Neural cell (in vitro differentiated cells): Measurements from ENCODE around the gene ASCL5. TPM values are rescaled to one million over a fixed set of nuclear protein-coding genes. Genes with fewer than 3 reads are reported as not detected.

Experiments used
- H2AFZ ChIP-seq: fragments of 200-600, 300-800 bp; sonication (generic), shearing (Covaris generic); 2 replicates; pipeline ENCODE4 v1.6.0; 2014; ENCODE audit warnings: low read depth, mild to moderate bottlenecking, antibody characterized with exemption, low read length, moderate library complexity
- H3F3A ChIP-seq: fragments of 200-600 bp; shearing (Covaris generic); 2 replicates; pipeline ENCODE4 v1.6.1; 2016; ENCODE audit warnings: mild to moderate bottlenecking, moderate library complexity, mixed read lengths, antibody characterized with exemption, low read length; ENCODE audit not compliant: insufficient read depth, poor library complexity, severe bottlenecking
- H3K27ac ChIP-seq: fragments of 200-600, 300-800 bp; sonication (generic), shearing (Covaris generic); 2 replicates; pipeline ENCODE4 v1.5.1; 2014; ENCODE audit warnings: mild to moderate bottlenecking, low read length, moderate library complexity
- H3K27me3 ChIP-seq: fragments of 300-800, 200-600 bp; sonication (generic), shearing (Covaris generic); 2 replicates; pipeline ENCODE4 v1.6.0; 2014; ENCODE audit warnings: mild to moderate bottlenecking, low read depth, low read length, moderate library complexity; ENCODE audit not compliant: insufficient read depth
- H3K36me3 ChIP-seq: fragments of 300-800, 200-600 bp; sonication (generic), shearing (Covaris generic); 2 replicates; pipeline ENCODE4 v1.5.1; 2014; ENCODE audit warnings: mild to moderate bottlenecking, antibody characterized with exemption, low read length, moderate library complexity; ENCODE audit not compliant: insufficient read depth
- H3K4me2 ChIP-seq: fragments of 300-800, 200-600 bp; sonication (generic), shearing (Covaris generic); 2 replicates; pipeline ENCODE4 v1.6.0; 2014; ENCODE audit warnings: mild to moderate bottlenecking, low read length
- H3K4me3 ChIP-seq: fragments of 300-800, 200-600 bp; sonication (generic), shearing (Covaris generic); 2 replicates; pipeline ENCODE4 v1.5.1; 2014; ENCODE audit warnings: mild to moderate bottlenecking, low read length, moderate library complexity
- H3K79me2 ChIP-seq: fragments of 200-600 bp; shearing (Covaris generic); replicated peaks from 2 replicates; pipeline ENCODE4 v1.6.0; 2014; ENCODE audit warnings: mild to moderate bottlenecking, low read length, moderate library complexity; ENCODE audit not compliant: insufficient read depth
- H3K9ac ChIP-seq: fragments of 300-800, 200-600 bp; sonication (generic), shearing (Covaris generic); 2 replicates; pipeline ENCODE4 v1.6.1; 2016; ENCODE audit warnings: mild to moderate bottlenecking, low read length, mixed read lengths
- H3K9me2 ChIP-seq: fragments of 200-600 bp; shearing (Covaris generic); 2 replicates; pipeline ENCODE4 v1.6.1; 2016; ENCODE audit warnings: mild to moderate bottlenecking, low read length, mixed read lengths; ENCODE audit not compliant: insufficient read depth
- H3K9me3 ChIP-seq: fragments of 200-600, 300-800 bp; sonication (generic), shearing (Covaris generic); 2 replicates; pipeline ENCODE4 v1.6.1; 2016; ENCODE audit warnings: mild to moderate bottlenecking, mixed run types, low read length, moderate library complexity, mixed read lengths
- H4K20me1 ChIP-seq: fragments of 200-600 bp; shearing (Covaris generic); 2 replicates; pipeline ENCODE4 v1.6.1; 2016; ENCODE audit warnings: mild to moderate bottlenecking, mixed run types; ENCODE audit not compliant: insufficient read depth
- EP300 ChIP-seq: fragments of 450-650 bp; conservative IDR thresholded peaks from 2 replicates; pipeline ENCODE4 v1.6.1; 2014; ENCODE audit warnings: antibody characterized with exemption, mild to moderate bottlenecking, moderate library complexity; ENCODE audit not compliant: poor library complexity, severe bottlenecking
- EZH2 ChIP-seq: fragments of 200-600, 300-800 bp; shearing (Covaris generic), sonication (generic); IDR thresholded peaks from 2 replicates; pipeline ENCODE4 v1.6.1; 2014; ENCODE audit warnings: antibody characterized with exemption, low read length, borderline replicate concordance, mild to moderate bottlenecking; ENCODE audit not compliant: insufficient read depth, poor library complexity, severe bottlenecking
- MXI1 ChIP-seq: fragments of 450-650 bp; conservative IDR thresholded peaks from 2 replicates; pipeline ENCODE4 v1.6.1; 2014; ENCODE audit warnings: antibody characterized with exemption, mild to moderate bottlenecking; ENCODE audit not compliant: poor library complexity, severe bottlenecking
- POLR2AphosphoS5 ChIP-seq: IDR thresholded peaks from 2 replicates; pipeline ENCODE4 v1.6.1; 2012
- RAD21 ChIP-seq: fragments of 450-650 bp; conservative IDR thresholded peaks from 2 replicates; pipeline ENCODE4 v1.6.1; 2014; ENCODE audit warnings: antibody characterized with exemption, mild to moderate bottlenecking, moderate library complexity
- SMC3 ChIP-seq: fragments of 450-650 bp; conservative IDR thresholded peaks from 2 replicates; pipeline ENCODE4 v1.6.1; 2014; ENCODE audit warnings: antibody characterized with exemption, mild to moderate bottlenecking, moderate library complexity; ENCODE audit not compliant: poor library complexity
- TAF1 ChIP-seq: IDR thresholded peaks from 2 replicates; pipeline ENCODE4 v1.6.1; 2012; ENCODE audit warnings: low read depth
- polyA plus RNA-seq: library from polyadenylated mRNA; depleted of rRNA; stranded (reverse); fragments of >200 nt; gene quantifications from 2 replicates; pipeline ENCODE4 v1.2.3, GENCODE V29; 2014
- TF ChIP-seq, protein P1 (sequence below): IDR thresholded peaks from 2 replicates; pipeline ENCODE4 v1.6.1; 2012; ENCODE audit warnings: borderline replicate concordance
- TF ChIP-seq, protein P2 (sequence below): fragments of 450-650 bp; IDR thresholded peaks from 2 replicates; pipeline ENCODE4 v1.5.1; 2014; ENCODE audit warnings: antibody characterized with exemption, mild to moderate bottlenecking, moderate library complexity; ENCODE audit not compliant: poor library complexity, severe bottlenecking

The ASCL5 gene
- polyA plus RNA-seq, 1 donor from 2014 or later = not detected

DNA sequence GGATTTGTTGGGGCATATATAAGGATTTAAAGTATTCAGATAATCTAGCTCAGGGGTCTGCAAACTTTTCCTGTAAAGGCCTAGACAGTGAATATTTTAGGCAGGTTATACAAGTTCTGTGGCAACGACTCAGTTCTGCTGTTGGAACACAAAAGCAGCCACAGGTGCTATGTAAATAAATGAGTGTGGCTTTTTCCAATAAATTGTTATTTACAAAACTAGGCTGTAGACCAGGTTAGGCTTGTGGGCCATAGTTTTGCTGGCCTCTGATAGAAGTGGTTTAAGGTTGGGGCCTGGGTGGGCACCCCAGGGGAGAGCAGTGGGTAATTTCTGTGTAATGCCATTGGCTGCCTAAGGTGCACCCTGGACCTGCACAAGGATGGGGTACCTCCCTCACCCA lies 46.8 kb upstream of the ASCL5 start:
- Histone ChIP-seq H3K27ac (no peak overlapping the region), H3K36me3 (no peaks in the 10 kb centered on the region), H3K4me2 (no peak overlapping the region), H3F3A (no peaks in the 10 kb centered on the region), H3K9me3 (no peaks in the 10 kb centered on the region), H3K79me2 (no peaks in the 10 kb centered on the region), H2AFZ (no peak overlapping the region), H3K9me2 (no peaks in the 10 kb centered on the region), H4K20me1 (no peaks in the 10 kb centered on the region), H3K4me3 (no peak overlapping the region), H3K27me3 (no peaks in the 10 kb centered on the region), H3K9ac (no peak overlapping the region)
- TF ChIP-seq EZH2 (no peak), MXI1 (no peak), POLR2AphosphoS5 (no peak), SMC3 (no peak), TAF1 (no peak), RAD21 (no peak), EP300 (no peak)
- TF ChIP-seq, protein P1, sequence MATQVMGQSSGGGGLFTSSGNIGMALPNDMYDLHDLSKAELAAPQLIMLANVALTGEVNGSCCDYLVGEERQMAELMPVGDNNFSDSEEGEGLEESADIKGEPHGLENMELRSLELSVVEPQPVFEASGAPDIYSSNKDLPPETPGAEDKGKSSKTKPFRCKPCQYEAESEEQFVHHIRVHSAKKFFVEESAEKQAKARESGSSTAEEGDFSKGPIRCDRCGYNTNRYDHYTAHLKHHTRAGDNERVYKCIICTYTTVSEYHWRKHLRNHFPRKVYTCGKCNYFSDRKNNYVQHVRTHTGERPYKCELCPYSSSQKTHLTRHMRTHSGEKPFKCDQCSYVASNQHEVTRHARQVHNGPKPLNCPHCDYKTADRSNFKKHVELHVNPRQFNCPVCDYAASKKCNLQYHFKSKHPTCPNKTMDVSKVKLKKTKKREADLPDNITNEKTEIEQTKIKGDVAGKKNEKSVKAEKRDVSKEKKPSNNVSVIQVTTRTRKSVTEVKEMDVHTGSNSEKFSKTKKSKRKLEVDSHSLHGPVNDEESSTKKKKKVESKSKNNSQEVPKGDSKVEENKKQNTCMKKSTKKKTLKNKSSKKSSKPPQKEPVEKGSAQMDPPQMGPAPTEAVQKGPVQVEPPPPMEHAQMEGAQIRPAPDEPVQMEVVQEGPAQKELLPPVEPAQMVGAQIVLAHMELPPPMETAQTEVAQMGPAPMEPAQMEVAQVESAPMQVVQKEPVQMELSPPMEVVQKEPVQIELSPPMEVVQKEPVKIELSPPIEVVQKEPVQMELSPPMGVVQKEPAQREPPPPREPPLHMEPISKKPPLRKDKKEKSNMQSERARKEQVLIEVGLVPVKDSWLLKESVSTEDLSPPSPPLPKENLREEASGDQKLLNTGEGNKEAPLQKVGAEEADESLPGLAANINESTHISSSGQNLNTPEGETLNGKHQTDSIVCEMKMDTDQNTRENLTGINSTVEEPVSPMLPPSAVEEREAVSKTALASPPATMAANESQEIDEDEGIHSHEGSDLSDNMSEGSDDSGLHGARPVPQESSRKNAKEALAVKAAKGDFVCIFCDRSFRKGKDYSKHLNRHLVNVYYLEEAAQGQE = no peak
- TF ChIP-seq, protein P2, sequence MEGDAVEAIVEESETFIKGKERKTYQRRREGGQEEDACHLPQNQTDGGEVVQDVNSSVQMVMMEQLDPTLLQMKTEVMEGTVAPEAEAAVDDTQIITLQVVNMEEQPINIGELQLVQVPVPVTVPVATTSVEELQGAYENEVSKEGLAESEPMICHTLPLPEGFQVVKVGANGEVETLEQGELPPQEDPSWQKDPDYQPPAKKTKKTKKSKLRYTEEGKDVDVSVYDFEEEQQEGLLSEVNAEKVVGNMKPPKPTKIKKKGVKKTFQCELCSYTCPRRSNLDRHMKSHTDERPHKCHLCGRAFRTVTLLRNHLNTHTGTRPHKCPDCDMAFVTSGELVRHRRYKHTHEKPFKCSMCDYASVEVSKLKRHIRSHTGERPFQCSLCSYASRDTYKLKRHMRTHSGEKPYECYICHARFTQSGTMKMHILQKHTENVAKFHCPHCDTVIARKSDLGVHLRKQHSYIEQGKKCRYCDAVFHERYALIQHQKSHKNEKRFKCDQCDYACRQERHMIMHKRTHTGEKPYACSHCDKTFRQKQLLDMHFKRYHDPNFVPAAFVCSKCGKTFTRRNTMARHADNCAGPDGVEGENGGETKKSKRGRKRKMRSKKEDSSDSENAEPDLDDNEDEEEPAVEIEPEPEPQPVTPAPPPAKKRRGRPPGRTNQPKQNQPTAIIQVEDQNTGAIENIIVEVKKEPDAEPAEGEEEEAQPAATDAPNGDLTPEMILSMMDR = no peak

DNA sequence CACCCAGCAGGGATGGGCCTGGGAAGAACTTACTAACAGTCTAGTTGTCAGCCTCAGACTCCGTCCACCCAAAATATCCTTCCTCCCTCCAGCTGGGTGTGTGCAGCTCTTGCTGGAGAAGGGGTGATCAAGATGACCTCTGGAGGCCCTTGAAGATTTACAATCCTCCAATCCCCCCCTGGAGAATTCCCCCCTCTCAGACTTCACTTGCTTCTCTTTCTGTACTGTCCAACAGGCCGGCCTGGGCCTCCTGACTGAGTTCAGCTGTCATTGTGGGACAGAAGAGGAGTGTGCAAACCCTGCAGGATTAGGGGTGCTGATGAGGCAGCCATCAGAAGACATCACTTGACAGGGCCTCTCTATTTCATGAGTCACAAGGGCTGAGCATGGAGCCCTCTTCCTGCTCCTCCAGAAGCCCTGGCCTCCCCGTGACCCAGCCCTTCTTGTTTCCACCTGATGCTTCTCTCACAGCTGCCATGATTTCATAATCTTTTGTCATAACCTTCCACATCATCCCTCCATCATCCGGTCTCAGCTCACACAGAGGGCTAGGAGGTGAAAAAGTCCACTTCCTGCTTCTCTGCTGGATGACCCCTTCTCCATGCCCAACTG lies 46.1 kb upstream of the ASCL5 start:
- H3K27ac ChIP-seq = no peak overlapping the region

More for the DNA sequence above, 46.1 kb upstream of the ASCL5 start:
- Histone ChIP-seq H4K20me1 (no peaks in the 10 kb centered on the region), H3K36me3 (no peaks in the 10 kb centered on the region), H3K9me2 (no peaks in the 10 kb centered on the region), H3K9me3 (no peaks in the 10 kb centered on the region), H3K27me3 (no peaks in the 10 kb centered on the region), H3K9ac (no peak overlapping the region), H3K4me3 (no peak overlapping the region), H3K4me2 (no peak overlapping the region), H3K79me2 (no peaks in the 10 kb centered on the region), H2AFZ (no peak overlapping the region), H3F3A (no peaks in the 10 kb centered on the region)
- TF ChIP-seq, protein P1 = no peak
